Testis (tissue), 2 donors: ENCODE results near the gene MYOM1.

Source experiments
- CTCF ChIP-seq, 3 experiments: fragments of 450-650 bp in 2 of 3; fragments of 200-600 bp in 1 of 3; sonication (generic) in 1 of 3; IDR thresholded peaks; one replicate each; pipeline ENCODE4 v1.5.1; 2016 to 2019; ENCODE audit warnings: antibody characterized with exemption in 3 of 3, mild to moderate bottlenecking in 2 of 3, moderate library complexity in 1 of 3
- POLR2A ChIP-seq: fragments of 450-650 bp; IDR thresholded peaks from one replicate; pipeline ENCODE4 v1.6.1; 2017; ENCODE audit warnings: antibody characterized with exemption, mild to moderate bottlenecking, moderate library complexity

GRCh38 chr18:3233433-3234168, 13.8 kb upstream of the MYOM1 start:
- TF ChIP-seq CTCF (IDR thresholded peaks at IDR 0.05), result no peak
- no peak for TF ChIP-seq POLR2A
